Measurements from ENCODE around the gene TMEFF2. TPM values are rescaled to one million over a fixed set of nuclear protein-coding genes. Genes with fewer than 3 reads are reported as not detected.
"Not testable (repeated sequence)": the region's sequence is repeated elsewhere in the genome, so short reads cannot be mapped to it uniquely, and the experiment has no call there.

TMEFF2 gene
- total RNA-seq, 4 donors from 2014 or later, result 0.16 to 0.46 (median 0.17) TPM; not detected in 1

DNA sequence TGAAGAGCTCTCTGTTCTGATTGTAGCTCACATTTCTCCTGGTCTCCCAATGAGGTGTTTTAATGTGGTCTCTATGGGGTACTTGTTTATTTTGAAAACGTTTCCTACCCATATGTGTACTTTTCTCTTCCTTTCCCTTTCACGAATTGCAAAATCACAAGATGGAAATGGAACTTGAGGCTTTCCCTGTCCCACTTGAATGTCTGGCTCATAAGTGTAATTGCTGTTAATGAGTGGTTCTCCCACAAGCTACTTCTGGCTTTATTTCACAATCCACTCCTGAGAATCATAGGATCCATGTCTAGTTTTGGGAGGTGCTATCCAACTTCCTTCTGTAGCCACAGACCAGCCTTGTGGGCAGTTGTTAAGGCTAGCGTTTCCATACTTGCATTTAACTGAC is 266.7 kb downstream of the TMEFF2 start:
- 32 to 51% methylated on average over 3 of the region's 3 CpGs for WGBS, 2 donors
- H3K4me3 ChIP-seq (ENCODE audit: low read depth, poor library complexity, severe bottlenecking), result no peak overlapping the region
- no peak for TF ChIP-seq POLR2A (IDR thresholded peaks at IDR 0.05)
- TF ChIP-seq, protein P1, sequence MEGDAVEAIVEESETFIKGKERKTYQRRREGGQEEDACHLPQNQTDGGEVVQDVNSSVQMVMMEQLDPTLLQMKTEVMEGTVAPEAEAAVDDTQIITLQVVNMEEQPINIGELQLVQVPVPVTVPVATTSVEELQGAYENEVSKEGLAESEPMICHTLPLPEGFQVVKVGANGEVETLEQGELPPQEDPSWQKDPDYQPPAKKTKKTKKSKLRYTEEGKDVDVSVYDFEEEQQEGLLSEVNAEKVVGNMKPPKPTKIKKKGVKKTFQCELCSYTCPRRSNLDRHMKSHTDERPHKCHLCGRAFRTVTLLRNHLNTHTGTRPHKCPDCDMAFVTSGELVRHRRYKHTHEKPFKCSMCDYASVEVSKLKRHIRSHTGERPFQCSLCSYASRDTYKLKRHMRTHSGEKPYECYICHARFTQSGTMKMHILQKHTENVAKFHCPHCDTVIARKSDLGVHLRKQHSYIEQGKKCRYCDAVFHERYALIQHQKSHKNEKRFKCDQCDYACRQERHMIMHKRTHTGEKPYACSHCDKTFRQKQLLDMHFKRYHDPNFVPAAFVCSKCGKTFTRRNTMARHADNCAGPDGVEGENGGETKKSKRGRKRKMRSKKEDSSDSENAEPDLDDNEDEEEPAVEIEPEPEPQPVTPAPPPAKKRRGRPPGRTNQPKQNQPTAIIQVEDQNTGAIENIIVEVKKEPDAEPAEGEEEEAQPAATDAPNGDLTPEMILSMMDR (IDR thresholded peaks at IDR 0.05), result no peak
- no peak for DNase-seq (ENCODE audit: low spot score in 2 of 2)
- intact Hi-C loops (cut with DNase I; ENCODE audit: low total_unique reads), result no loop called here

DNA sequence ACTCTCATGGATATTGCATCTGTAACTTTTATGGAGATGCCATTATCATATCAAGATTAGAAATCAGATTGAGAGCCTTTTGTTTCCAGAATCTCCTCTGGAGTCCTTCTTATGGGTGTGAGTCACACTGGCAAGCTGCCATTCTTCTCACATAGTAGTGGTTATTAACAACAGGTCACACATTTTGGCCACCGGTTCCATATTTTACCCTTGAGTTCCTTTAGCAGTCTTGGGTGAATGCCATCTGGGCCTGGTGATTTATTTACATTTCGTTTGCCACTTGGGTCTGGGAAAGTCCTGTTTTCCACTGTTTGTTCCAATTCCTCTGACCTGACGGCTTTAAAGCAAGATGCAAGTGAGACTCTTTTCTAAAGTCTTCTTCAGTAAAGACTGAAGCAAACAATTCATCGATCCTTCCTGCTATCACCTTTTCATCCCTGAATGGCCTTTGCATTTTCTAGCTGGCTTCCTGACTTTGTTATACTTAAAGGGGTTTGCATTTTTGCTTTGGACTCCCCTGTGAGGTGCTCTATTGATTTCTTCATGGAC is 267.3 kb downstream of the TMEFF2 start:
- TF ChIP-seq, protein P1 (IDR thresholded peaks at IDR 0.05), result no peak
- no peak for TF ChIP-seq POLR2A (IDR thresholded peaks at IDR 0.05)
- 37 to 39% methylated on average over 4 of the region's 4 CpGs for WGBS, 2 donors
- DNase-seq (ENCODE audit: low spot score in 2 of 2), result peak; percentile 42 to 83
- H3K4me3 ChIP-seq (ENCODE audit: low read depth, poor library complexity, severe bottlenecking), result no peak overlapping the region
- intact Hi-C loops (cut with DNase I; ENCODE audit: low total_unique reads), result no loop called here

DNA sequence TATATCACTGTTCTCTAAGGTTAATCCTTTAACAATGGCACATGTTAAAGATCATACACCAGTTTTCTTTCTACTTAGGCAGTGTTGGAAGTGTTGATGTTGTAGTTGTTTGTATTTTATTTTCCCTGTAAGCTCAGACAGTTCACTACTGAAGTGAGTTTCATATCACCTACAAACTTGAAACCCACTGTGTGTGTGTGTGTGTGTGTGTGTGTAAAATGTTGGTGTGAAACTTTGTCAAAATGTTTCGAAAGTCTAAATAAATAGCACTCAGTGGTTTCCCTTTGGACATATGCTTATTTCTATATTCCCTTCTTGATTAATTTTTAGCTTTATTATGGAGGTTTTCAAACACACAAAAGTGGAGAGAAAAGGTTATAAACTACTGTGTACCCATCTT is 268.1 kb downstream of the TMEFF2 start:
- 78 to 87% methylated on average over 1 of the region's 1 CpG for WGBS, 2 donors
- DNase-seq (ENCODE audit: low spot score in 2 of 2), result no peak
- H3K4me3 ChIP-seq (ENCODE audit: low read depth, poor library complexity, severe bottlenecking), result no peak overlapping the region
- intact Hi-C loops (cut with DNase I; ENCODE audit: low total_unique reads), result no loop called here
- TF ChIP-seq POLR2A (IDR thresholded peaks at IDR 0.05), result no peak
- TF ChIP-seq, protein P1 (IDR thresholded peaks at IDR 0.05), result no peak

DNA sequence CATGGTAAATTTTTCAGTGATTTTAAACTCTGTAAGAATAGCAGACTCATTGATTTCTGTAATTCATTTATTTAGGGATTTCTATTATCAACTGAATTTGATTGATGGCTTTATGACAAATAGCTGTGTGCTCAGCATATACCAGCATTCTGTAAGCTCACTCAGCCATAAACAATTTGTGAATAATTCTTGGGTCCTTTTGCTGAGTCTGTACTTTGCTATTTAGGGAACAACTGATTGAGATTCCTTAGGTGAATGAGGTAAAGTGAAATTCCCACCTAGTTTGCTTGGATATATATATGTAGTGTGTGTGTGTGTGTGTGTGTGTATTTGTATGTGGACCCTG is 271.1 kb downstream of the TMEFF2 start:
- TF ChIP-seq POLR2A (IDR thresholded peaks at IDR 0.05), result no peak
- TF ChIP-seq, protein P1 (IDR thresholded peaks at IDR 0.05), result no peak
- no peak for DNase-seq (ENCODE audit: low spot score in 2 of 2)
- intact Hi-C loops (cut with DNase I; ENCODE audit: low total_unique reads), result loop anchor here (5.0 kb wide), 1 partner anchor 1991 kb away; no protein-coding TSS in a partner anchor
- H3K4me3 ChIP-seq (ENCODE audit: low read depth, poor library complexity, severe bottlenecking), result no peak overlapping the region

DNA sequence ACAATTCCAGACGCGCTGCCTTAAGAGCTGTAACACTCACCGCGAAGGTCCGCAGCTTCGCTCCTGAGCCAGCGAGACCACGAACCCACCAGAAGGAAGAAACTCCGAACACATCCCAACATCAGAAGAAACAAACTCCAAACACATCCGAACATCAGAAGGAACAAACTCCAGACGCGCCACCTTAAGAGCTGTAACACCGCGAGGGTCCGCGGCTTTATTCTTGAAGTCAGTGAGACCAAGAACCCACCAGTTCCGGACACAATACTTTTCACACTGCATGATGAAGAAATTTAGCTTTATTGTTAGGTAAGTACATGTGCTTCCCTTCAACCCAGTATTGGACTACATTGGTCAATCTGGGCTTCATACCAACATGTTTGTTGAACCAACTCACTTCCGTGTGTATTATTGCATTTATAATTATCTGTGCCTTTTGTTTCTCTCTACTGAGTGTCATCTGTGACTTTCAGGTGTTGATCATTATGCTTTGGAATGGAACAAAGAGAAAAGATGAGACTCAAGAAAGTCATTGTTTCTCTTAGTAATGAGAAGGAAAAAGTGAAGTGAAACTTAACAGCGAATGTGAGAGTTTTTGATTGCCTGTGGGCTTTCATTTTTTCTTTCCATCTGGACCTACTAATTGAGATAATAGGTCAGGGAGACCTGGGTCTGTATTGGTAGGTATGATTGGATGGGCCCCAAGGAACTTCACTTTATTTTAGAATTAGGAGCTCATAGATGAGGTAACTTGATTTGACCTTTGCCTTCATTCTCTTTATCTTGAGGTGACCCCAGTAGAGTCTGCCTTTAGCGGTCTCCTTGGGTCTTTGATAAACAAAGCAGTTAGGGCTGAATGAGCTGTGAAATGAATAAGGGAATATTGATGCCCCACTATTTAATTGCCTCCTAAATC is 271.7 kb downstream of the TMEFF2 start:
- H3K4me3 ChIP-seq (ENCODE audit: low read depth, poor library complexity, severe bottlenecking), result no peak overlapping the region
- no peak for DNase-seq (ENCODE audit: low spot score in 2 of 2)
- TF ChIP-seq, protein P1 (IDR thresholded peaks at IDR 0.05), result no peak
- TF ChIP-seq POLR2A (IDR thresholded peaks at IDR 0.05), result no peak
- WGBS, 2 donors, result 94 to 98% methylated on average over 20 of the region's 20 CpGs
- intact Hi-C loops (cut with DNase I; ENCODE audit: low total_unique reads), result loop anchor here (5.0 kb wide), 1 partner anchor 1991 kb away; no protein-coding TSS in a partner anchor

DNA sequence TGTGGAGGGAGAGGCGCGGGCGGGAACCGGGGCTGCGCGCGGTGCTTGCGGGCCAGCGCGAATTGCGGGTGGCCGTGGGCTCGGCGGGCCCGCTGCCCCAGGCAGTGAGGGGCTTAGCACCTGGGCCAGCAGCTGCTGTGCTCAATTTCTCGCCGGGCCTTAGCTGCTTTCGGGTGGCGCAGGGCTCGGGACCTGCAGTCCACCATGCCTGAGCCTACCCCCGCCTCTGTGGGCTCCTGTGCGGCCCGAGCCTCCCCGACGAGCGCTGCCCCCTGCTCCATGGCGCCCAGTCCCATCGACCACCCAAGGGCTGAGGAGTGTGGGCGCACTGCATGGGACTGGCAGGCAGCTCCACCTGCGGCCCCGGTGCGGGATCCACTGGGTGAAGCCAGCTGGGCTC is 273.1 kb downstream of the TMEFF2 start:
- intact Hi-C loops (cut with DNase I; ENCODE audit: low total_unique reads), result loop anchor here (5.0 kb wide), 1 partner anchor 1989 kb away; no protein-coding TSS in a partner anchor
- 96 to 97% methylated on average over 28 to 29 of the region's 32 CpGs for WGBS, 2 donors
- not testable (repeated sequence) for H3K4me3 ChIP-seq (ENCODE audit: low read depth, poor library complexity, severe bottlenecking); DNase-seq (ENCODE audit: low spot score in 2 of 2)
